Left colon (tissue), 2 donors: ENCODE results near the gene PLSCR4. TPM values are rescaled to one million over a fixed set of nuclear protein-coding genes. Genes with fewer than 3 reads are reported as not detected.
"Not testable (repeated sequence)": the region's sequence is repeated elsewhere in the genome, so short reads cannot be mapped to it uniquely, and the experiment has no call there.

Experiments
- ATAC-seq: fragments of 200-7000 bp; cut with Tn5 transposase; one replicate; pipeline ENCODE4 v1.9.1; 2020; ENCODE audit warnings: mild to moderate bottlenecking, moderate library complexity
- DNase-seq, 2 donors: peaks; one replicate each; pipeline ENCODE4 v3.0.0-alpha.2; 2020
- intact Hi-C, 2 donors: fragments of 100-400 bp; cut with DNase I in 1 of 2; cut with micrococcal nuclease in 1 of 2; formaldehyde crosslinking; loops; one replicate each; pipeline versions ENCODE4 v1.11.2 to v1.14.0; 2022; cut with DNase I, micrococcal nuclease
- long read RNA-seq: library from polyadenylated mRNA; unstranded; transcript quantifications from one replicate; pipeline ENCODE4 v2.0.0, GENCODE V29; 2021
- total RNA-seq, 2 donors: library from RNA; stranded (reverse); fragmentation: NEBNext Ultra II Directional; extraction: Animal tissue kit (Norgen Biotek cat#: 25700); gene quantifications; one replicate each; pipeline ENCODE4 v1.2.1, GENCODE V29; 2021
- donor health status: DM: no; HTN: no; CAD: no.
- donor health status: DM: yes; HTN: yes; CAD: no.

PLSCR4 gene, protein sequence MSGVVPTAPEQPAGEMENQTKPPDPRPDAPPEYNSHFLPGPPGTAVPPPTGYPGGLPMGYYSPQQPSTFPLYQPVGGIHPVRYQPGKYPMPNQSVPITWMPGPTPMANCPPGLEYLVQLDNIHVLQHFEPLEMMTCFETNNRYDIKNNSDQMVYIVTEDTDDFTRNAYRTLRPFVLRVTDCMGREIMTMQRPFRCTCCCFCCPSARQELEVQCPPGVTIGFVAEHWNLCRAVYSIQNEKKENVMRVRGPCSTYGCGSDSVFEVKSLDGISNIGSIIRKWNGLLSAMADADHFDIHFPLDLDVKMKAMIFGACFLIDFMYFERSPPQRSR
- total RNA-seq, result 10 to 100 TPM; 47.0 to 51.9 TPM
- long read RNA-seq, transcript PLSCR4-201 (9 exons, 3,303 nt), result major isoform, 26 of 72 reads
- long read RNA-seq, transcript PLSCR4-204 (9 exons, 1,442 nt), result minor isoform, 7 of 72 reads
- long read RNA-seq, partial matches to known transcripts, result 15 of 72 reads
- long read RNA-seq, other reads (novel, unspliced or antisense), result 22 of 72 reads

DNA sequence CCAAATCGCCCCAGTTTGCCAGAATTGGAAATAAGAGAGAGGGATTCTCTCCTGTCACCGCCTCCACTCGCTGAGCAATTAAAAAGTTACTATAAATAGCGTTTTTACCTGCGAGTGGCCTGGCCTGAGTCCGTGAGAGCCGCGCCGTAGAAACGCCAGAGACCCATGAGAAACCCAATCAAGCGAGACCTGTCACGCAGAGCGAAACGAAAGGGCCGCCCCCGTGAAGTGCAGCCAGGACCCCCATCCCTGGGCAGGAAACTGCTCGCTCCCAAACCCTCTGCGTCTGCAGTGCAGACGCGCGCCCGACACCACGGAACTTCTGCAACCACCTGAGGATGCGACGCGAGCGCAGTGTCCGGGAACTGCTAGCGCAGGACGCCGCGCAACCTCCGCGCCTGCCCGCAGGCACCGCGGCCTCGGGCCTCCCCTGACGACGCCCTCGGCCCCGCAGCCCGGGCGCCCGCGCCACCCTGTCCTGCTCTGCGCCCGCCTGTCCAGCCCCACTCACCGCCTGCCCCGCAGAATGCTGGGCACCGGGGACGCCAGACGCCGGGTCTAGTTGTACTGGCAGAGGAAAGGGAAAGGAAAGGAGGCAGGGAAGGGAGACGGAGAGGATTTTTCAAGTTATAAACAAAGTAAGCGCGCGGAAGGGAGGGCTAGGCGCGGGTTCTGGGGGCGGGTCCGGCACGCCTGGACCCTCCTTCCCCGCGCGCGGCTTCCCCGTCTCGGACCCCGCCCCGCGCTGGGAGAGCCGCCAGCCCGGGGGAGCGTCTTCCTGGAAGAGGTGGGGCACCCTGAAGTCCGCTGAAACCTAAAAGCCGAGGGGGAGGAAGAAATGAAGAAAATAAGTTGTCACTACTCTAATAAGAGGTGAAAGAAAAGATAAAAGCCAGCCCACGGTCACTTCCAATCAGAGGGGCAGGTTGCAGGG lies at the start of gene PLSCR4:
TSS of gene PLSCR4 (minus strand) at position 657 of the 934 bp plus-strand sequence. CDS start 29,034 bp downstream, outside the sequence.
- peak; percentile 95 for ATAC-seq
- intact Hi-C loops, result no loop called here

DNA sequence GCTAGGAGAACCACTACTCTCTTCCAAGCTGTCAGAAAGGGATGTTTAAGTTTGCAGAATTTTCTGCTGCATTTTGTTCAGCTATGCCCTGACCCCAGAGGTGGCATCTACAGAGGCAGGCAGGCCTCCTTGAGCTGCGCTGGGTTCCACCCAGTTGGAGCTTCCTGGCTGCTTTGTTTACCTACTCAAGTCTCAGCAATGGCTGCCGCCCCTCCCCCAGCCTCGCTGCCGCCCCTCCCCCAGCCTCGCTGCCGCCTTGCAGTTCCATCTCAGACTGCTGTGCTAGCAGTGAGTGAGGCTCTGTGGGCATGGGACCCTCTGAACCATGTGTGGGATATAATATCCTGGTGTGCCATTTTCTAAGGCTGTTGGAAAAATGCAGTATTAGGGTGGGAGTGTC lies 42.5 kb upstream of the PLSCR4 start:
- ATAC-seq, intact Hi-C loops, DNase-seq: not testable (repeated sequence)

More for the DNA sequence above, at the start of gene PLSCR4:
- DNase-seq, result peak; percentile 76 to 82

DNA sequence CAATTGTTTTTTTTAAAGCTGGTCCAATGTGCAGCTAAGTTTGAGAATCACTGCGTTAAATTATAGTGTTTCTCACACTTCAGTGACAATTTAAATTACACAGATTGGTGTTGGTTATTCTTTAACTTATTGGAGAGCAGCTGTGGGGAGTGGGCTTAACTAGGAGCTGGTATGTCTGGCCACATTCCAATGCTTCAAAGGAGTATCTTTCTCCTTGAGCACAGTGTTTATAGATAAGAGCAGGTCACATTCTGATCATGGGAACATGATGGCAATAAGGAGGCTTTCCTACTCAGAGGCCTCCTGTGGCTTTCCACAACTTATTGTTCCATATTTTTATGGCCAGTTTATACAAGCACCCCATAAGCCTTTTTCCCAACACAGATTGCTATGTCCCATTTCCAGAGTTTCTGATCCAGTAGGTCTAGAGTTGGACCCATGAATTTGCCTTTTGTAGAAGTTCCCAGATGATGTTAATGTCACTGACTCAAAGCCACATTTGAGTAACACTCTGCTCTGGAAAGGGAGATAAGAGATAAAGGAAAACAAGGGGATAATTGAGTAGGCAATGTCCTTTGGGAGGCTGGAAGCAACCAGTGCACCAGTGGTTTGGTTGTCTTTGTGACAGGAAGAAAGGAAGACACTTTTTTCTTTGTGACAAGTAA lies 33.0 kb upstream of the PLSCR4 start:
- intact Hi-C loops, result no loop called here
- ATAC-seq (no peak), DNase-seq (no peak)

DNA sequence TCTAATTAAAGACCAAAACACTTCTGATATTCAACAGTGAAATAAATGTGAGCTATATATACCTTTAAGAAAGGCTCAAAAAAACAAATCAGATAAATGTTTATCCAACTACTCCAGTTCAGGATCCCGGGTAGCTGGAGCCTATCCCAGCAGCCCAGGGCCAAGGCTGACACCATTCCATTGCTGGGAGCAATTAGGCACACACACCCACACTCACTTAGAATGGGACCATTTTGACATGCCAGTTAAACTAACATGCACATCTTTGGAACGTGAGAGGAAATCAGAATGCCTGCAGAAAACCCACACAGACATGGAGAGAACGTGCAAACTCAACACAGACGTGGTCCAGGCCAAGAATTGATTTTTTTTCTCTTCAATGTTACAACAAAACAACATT lies 30.0 kb upstream of the PLSCR4 start:
- intact Hi-C loops, result no loop called here
- ATAC-seq (no peak), DNase-seq (no peak)

DNA sequence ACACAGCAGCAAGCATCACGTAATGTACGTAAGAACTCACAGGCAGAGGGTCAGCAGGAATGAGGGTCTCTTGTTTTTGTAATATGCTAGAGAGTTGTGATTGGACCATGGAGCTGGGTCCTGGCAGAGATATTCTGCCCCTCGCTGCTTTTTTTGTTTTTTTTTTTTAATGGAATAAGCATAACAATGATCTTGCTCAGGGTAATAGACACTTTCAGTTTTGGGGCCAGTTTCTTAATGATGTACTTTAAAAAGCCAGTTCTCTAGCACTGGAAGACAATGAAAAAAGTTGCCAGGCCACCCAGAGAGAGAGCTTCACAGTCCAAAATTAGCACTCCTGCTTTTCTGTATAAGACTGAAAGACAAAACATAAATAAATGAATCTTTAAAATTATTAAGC lies 29.0 kb upstream of the PLSCR4 start:
- no peak for ATAC-seq
- intact Hi-C loops, result no loop called here
- DNase-seq, result no peak

DNA sequence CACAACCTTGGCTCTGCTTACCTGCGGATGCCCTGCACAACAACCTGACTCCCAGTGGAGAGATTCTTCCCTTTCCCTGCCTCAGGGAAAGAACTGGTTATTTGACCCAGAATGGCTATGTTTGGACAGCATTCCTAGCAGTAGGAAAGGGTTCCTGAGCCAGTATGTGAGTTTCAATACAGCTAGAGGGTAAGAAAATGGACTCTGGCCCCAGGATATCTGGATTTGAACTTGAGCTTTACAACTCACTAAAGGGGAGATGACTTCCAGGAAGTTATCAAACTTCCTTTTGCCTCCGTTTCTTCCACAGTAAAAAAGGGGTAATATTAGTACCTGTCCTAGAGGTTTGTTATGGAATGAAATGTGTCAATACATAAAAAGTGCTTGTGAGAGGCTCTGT lies 28.1 kb upstream of the PLSCR4 start:
- intact Hi-C loops, result no loop called here
- ATAC-seq, result no peak
- no peak for DNase-seq

DNA sequence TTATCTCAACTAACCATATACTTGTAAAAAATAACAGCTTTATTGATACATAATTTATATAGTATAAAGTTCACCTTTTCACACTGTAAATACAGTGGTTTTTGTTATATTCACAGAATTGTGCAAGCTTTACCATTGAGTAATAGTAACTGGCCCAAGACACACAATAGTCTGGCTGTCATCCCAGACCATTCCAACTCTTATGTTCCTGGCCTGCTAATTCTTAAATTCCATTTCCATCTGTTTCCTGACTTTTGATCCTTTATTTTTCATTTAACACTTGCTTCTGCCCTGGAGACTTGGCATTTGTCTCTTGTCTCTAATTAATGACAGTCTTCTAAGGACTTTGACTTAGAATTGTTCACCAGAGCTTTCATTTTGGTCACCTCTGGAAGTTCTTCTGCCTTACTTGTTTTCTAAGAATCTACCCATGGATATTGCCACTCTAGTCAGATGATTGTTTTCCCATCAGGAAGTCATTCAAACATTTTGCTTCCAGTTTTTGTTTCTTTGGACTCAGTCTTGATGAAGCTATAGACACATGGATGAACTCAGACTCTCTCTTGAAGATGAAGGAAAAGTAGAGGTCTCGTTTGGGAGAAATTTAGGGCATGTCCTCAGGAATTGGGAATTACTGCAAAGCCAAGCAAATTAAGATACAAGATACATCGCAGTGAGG lies 27.2 kb upstream of the PLSCR4 start:
- ATAC-seq (no peak), DNase-seq (no peak)
- intact Hi-C loops, result no loop called here

DNA sequence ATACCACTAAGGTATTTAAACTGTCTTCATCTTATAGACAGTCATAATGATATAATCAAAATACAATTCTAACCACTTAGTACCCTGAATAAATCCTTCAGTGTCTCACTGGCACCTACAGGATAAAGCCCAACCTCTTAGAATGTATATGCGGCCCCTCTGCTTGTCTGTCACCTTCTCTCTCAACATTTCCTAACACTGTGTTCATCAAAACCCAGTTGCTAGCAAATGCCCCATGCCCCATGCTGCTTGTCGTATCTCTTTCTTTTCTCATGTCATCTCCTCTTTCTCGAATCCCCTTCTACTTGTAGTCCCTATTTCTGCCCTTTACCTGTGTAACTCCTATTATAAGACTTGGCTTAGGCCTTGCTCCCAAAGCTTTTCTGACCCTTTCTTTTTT lies 24.6 kb upstream of the PLSCR4 start:
- intact Hi-C loops, result no loop called here
- no peak for ATAC-seq
- no peak for DNase-seq

DNA sequence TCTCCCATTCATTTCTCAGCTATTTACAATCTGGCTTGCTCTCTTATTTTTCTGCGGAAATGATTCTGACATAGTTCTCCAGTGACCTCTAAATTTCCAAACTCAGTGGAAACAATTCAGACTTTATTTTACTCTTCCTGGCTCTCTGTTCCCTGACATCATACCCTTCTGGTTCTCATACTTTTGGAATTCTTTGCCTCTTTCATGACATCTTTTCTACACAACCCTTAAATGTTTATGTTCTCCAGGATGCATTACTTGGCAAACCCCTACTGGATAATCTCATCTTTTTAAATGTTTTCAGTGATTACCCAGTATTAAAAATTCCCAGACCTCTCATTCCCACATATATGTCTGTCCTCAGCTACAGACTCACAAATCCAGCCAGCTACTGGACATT lies 23.9 kb upstream of the PLSCR4 start:
- no peak for ATAC-seq
- DNase-seq, result no peak
- intact Hi-C loops, result no loop called here

DNA sequence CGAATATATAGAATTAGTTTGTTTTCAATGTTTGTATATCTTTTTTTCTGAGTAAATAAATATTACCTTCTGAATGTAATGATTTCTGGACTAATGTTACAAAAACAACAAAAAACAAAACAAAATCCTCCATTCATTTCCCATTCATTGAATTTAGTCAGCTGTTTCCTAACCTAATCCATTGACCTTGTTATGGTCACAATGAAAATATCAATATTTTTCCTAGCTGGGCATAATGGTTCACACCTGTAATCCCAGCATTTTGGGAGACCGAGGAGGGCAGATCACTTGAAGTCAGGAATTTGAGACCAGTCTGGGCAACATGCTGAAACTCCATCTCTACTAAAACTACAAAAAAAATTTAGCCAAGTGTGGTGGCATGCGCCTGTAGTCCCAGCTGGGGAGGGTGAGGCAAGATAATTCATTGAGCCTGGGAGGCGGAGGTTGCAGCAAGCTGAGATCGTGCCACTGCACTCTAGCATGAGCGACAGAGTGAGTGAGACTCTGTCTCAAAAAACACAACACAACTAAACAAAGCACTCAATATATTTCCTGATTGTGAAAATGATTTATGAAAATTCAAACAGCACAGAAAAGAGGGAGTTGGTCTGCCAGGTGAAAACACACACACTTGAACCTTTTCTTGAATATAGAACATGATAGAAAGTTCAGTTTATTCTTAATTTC lies 23.0 kb upstream of the PLSCR4 start:
- DNase-seq, result no peak
- no peak for ATAC-seq

DNA sequence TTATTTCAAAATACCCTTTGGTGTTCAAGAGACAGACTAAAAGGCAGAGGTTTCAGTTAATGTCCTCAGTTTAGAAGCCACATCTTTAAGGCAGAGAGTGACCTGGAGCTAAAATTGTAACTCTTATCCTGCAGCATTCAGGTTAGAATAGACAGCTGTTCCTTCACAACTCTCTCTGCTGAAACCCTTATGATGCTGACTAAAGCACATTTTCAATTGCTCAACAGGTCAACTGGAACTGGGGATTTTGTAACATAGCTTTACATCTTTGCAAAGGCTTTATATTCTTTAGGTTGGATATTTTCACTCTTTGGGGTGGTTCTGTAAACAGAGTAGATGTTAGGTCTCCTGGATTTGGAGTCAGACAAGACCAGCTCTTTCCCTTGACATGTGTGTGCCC lies 20.3 kb upstream of the PLSCR4 start:
- no peak for ATAC-seq
- intact Hi-C loops, result no loop called here
- DNase-seq, result no peak

More for the DNA sequence above, 23.0 kb upstream of the PLSCR4 start:
- intact Hi-C loops, result no loop called here

DNA sequence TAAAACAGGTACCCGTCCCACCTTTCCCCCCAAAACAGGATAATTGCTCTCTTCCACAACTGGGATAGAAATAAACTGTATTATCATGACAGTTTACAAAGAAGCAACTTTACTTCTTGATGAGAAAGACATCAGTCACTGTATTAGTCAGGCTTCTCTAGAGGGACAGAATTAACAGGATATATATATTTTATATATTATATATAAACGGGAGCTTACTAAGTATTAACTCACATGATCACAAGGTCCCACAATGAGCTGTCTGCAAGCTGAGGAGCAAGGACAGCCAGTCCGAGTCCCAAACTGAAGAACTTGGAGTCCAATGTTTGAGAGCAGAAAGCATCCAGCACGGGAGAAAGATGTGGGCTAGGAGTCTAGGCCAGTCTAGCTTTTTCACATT lies 18.4 kb upstream of the PLSCR4 start:
- intact Hi-C loops, result no loop called here
- no peak for ATAC-seq
- DNase-seq, result no peak

DNA sequence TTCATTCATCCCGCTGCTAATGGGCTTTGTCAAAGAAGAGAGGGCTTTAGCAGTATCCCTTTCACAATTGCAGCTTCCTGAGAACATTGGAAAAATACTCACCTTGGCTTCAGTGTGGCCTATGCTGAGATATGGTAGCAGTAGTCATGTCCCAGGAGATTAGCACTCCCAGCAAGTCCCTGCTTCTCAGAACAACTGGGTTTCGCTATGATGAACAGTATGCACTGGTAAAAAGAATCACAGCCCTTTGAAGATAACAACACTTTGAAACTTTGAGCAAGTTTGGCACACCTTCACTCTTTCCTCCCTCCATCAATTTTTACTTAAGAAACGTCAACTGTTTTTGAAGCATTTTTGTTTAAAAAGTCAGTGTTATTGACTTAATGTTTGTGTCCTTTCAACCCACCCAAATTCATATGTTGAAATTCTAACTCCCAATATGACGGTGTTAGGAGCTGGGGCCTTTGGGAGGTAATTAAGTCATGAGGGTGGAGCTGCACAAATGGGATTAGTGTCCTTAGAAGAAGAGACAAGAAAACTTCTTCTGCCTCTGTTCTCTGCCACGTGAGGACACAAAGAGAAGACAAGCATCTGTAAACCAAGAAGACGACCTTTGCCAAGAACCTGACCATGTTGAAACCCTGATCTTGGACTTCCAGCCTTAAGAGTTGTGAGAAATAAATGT lies 17.8 kb upstream of the PLSCR4 start:
- DNase-seq, result no peak
- intact Hi-C loops, result no loop called here
- no peak for ATAC-seq

DNA sequence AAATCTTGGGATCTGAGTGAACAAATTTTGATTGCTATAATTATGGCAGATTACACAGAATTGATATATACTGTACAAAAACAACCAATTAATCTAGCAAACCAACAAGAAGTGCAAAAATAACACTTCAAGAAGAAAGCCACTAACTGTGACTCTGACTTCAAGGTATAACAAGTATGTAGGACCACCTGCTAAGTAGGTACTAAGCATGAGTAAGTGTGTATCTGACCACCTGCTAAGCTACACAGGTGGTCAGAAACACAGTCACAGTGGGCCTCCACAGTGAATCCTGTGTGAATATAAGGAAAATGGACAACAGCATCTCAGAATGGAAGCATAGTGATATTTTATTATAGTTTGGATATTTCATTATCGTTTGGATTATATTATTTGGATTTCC lies 14.8 kb upstream of the PLSCR4 start:
- DNase-seq (no peak), ATAC-seq (no peak)
- intact Hi-C loops, result no loop called here

DNA sequence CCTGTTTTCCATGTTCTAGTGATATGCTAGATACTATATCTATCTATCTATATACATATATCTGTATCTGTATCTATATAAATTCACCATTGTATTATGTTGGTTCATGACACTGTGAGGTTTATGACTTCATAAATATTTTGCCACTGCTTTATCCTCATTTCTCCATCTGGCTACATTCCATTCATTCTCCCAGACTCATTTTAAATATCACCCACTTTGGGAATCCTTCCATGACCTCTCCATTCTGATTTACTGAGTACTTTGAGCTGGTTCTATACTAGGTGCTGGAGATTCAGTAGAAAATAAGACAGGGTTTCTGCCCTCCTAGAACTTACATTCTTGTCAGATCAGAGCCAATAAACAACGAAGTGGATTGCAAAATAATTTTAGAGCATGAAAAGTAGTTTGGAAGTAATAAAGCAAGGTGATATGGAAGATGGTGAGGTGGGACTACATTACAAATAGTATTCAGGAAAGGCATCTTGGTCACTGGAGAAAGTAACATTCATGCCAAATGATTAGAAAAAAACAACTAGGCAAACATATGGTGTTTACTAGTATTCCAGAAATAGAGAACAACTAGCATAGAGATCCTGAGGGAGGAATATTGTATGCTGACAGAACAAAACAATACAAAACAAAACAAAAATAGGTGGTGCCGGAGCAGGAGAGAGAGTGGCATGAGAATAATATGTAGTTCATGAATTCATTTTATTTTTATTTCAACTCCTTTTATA lies 11.6 kb upstream of the PLSCR4 start:
- ATAC-seq (no peak), DNase-seq (no peak)
- intact Hi-C loops, result no loop called here

DNA sequence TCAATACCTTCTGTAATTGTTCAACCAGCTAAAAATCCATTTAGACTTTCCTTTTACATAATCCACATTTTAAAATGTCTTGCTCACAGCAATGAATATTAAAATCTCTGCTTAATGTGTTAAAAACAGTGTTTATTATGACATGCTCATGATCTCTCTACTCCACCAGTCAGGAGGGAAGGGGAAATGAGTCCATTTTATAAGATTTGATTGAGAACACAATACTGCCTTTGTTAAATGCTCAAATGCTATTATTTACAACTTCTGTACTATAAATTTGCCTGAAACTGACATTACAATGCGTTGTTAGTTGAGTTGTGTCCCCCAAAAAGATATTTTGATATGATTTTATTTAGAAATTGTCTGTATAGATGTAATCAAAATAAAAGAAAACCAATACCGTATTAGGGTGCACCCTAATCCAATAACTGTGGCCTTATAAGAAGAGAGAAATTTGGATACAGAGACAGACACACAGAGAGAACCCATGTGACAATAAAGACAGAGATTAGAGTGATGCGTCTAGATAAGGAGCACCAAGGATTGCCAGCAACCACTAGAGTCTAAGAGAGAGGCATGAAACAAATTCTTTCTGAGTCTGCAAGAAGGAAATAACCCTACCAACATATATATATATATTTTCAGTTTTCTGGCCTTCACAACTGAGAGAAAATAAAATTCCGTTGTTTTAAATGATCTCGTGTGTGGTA lies 9.1 kb upstream of the PLSCR4 start:
- intact Hi-C loops, result no loop called here
- ATAC-seq (no peak), DNase-seq (no peak)
